ENCODE data around the gene ARHGEF1. TPM values are rescaled to one million over a fixed set of nuclear protein-coding genes. Genes with fewer than 3 reads are reported as not detected.
"Not testable (repeated sequence)": the region's sequence is repeated elsewhere in the genome, so short reads cannot be mapped to it uniquely, and the experiment has no call there.

Gene ARHGEF1
- total RNA-seq, 4 donors from 2014 or later, result 12.1 to 21.6 (median 15.5) TPM

- Histone ChIP-seq H3K27me3 (no peaks in the 10 kb centered on the region), H3K4me1 (no peaks in the 10 kb centered on the region), H3K9me3 (no peaks in the 10 kb centered on the region), H3K36me3 (peaks cover 0 to 40% of the 10 kb centered on the region in 2 donors), H3K4me3 (no peak overlapping the region), H3K27ac (no peak overlapping the region)
- in situ Hi-C loops (cut with MboI; ENCODE audit: low sequenced_read_pairs in 4 of 4), result no loop called here
- no peak for DNase-seq
- TF ChIP-seq POLR2A (IDR thresholded peaks at IDR 0.05) (no peak), CTCF (IDR thresholded peaks at IDR 0.05 in 4 of 5, conservative IDR thresholded peaks at IDR 0.05 in 1 of 5) (peak in 2 of 5 experiments; percentile 39 to 58)
- intact Hi-C loops (cut with DNase I; ENCODE audit: low total_unique reads), result no loop called here
- peak in 1 of 2 donors; percentile 51 for ATAC-seq
These were observed 10.0 kb upstream of the ARHGEF1 start for GRCh38 chr19:41872775-41873647.

- in situ Hi-C loops (cut with MboI; ENCODE audit: low sequenced_read_pairs in 4 of 4); intact Hi-C loops (cut with DNase I; ENCODE audit: low total_unique reads); H3K9me3 ChIP-seq; H3K27ac ChIP-seq; H3K27me3 ChIP-seq; DNase-seq; H3K4me3 ChIP-seq; ATAC-seq; H3K4me1 ChIP-seq: not testable (repeated sequence)
- peaks cover 0 to 12% of the 10 kb centered on the region in 2 donors for H3K36me3 ChIP-seq
These were observed 7.0 kb upstream of the ARHGEF1 start for GRCh38 chr19:41875973-41876372.

GRCh38 chr19:41876847-41877832 is 5.8 kb upstream of the ARHGEF1 start, which contains the start of gene CD79A:
CD79A (plus strand) TSS chr19:41877279; CDS start chr19:41877305, 26 bp downstream.
- intact Hi-C loops (cut with DNase I; ENCODE audit: low total_unique reads), result no loop called here

GRCh38 chr19:41877916-41878905 is 4.8 kb upstream of the ARHGEF1 start:
- Histone ChIP-seq H3K4me3 (no peak overlapping the region), H3K36me3 (no peaks in the 10 kb centered on the region), H3K4me1 (peaks cover 0 to 6% of the 10 kb centered on the region in 2 donors), H3K9me3 (no peaks in the 10 kb centered on the region), H3K27ac (no peak overlapping the region), H3K27me3 (no peaks in the 10 kb centered on the region)
- DNase-seq, result no peak
- ATAC-seq, result no peak
- intact Hi-C loops (cut with DNase I; ENCODE audit: low total_unique reads), result no loop called here
- TF ChIP-seq CTCF (IDR thresholded peaks at IDR 0.05 in 4 of 5, conservative IDR thresholded peaks at IDR 0.05 in 1 of 5) (no peak), POLR2A (IDR thresholded peaks at IDR 0.05) (no peak)
- in situ Hi-C loops (cut with MboI; ENCODE audit: low sequenced_read_pairs in 4 of 4), result no loop called here

More at GRCh38 chr19:41876847-41877832, 5.8 kb upstream of the ARHGEF1 start, which contains the start of gene CD79A:
- no peak for TF ChIP-seq POLR2A (IDR thresholded peaks at IDR 0.05)
- TF ChIP-seq CTCF (IDR thresholded peaks at IDR 0.05 in 4 of 5, conservative IDR thresholded peaks at IDR 0.05 in 1 of 5), result no peak
- DNase-seq (no peak), ATAC-seq (no peak)
- Histone ChIP-seq H3K27me3 (no peaks in the 10 kb centered on the region), H3K9me3 (no peaks in the 10 kb centered on the region), H3K4me1 (no peaks in the 10 kb centered on the region), H3K36me3 (no peaks in the 10 kb centered on the region), H3K4me3 (no peak within 1 kb of the TSS), H3K27ac (no peak within 1 kb of the TSS)
- in situ Hi-C loops (cut with MboI; ENCODE audit: low sequenced_read_pairs in 4 of 4), result no loop called here
